ENCODE results near the gene ANO9.
"Not testable (repeated sequence)": the region's sequence is repeated elsewhere in the genome, so short reads cannot be mapped to it uniquely, and the experiment has no call there.

Gene ANO9

GRCh38 chr11:415640-416041, 26.2 kb downstream of the ANO9 start:
- H3K4me3 ChIP-seq (ENCODE audit: low read length): no peak overlapping the region
- no peak for TF ChIP-seq ZNF274 (IDR thresholded peaks at IDR 0.05; ENCODE audit: low read depth, low read length)

GRCh38 chr11:414318-414857, 27.4 kb downstream of the ANO9 start:
- peak overlapping the region; percentile 10; the same call in 1 of the 2 replicates for H3K4me3 ChIP-seq (ENCODE audit: low read length)
- no peak for TF ChIP-seq ZNF274 (IDR thresholded peaks at IDR 0.05; ENCODE audit: low read depth, low read length)

DNA sequence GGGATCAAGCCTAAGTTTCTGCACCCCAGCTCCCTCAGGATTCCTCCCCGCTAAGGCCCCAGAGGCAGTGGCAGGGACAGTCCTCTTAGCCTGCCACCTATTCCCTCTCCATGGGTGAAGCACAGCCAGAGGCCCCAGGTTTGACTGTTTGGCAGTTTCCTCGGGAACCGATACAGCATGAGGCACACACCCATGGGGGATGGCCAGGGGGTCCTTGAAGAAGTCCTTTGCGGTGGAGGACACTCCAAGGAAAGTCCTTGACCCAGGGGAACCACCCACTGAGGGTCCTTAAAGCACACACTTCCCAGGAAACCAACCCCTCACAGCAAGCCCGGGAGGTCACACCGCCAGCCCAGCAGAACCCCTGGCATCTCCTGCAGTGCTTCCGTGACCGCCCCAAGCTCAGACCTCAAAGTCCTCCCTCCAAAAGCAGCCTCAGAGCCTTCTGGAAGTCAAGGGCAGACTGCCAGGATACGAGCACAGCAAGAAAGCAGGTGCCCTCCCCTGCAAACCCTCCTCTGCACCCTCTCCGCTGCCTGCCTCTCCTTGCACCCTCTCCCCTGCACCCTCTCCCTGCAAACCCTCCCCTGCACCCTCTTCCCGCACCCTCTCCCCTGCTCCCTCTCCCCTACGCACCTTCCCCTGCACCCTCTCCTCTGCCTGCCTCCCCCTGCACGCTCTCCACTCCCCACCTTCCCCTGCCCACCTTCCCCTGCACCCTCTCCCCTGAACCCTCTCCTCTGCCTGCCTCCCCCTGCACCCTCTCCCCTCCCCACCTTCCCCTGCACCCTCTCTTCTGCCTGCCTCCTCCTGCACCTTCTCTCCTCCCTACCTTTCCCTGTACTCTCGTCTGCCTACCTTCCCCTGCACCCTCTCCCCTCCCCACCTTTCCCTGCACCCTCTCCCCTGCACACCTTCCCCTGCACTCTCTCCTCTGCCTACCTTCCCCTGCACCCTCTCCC, 28.4 kb downstream of the ANO9 start:
- no peak for TF ChIP-seq ZNF274 (IDR thresholded peaks at IDR 0.05; ENCODE audit: low read depth, low read length)
- H3K4me3 ChIP-seq (ENCODE audit: low read length): no peak overlapping the region

- TF ChIP-seq ZNF274 (IDR thresholded peaks at IDR 0.05; ENCODE audit: low read depth, low read length): no peak
- no peak overlapping the region for H3K4me3 ChIP-seq (ENCODE audit: low read length)
These were observed 29.1 kb downstream of the ANO9 start for GRCh38 chr11:412641-413119.

- not testable (repeated sequence) for H3K4me3 ChIP-seq (ENCODE audit: low read length)
These were observed 30.3 kb downstream of the ANO9 start for GRCh38 chr11:411520-411919.

GRCh38 chr11:410711-411110, 31.1 kb downstream of the ANO9 start:
- not testable (repeated sequence) for H3K4me3 ChIP-seq (ENCODE audit: low read length)

GRCh38 chr11:409600-410483, 32.0 kb downstream of the ANO9 start:
- no peak for TF ChIP-seq ZNF274 (IDR thresholded peaks at IDR 0.05; ENCODE audit: low read depth, low read length)
- no peak overlapping the region for H3K4me3 ChIP-seq (ENCODE audit: low read length)

DNA sequence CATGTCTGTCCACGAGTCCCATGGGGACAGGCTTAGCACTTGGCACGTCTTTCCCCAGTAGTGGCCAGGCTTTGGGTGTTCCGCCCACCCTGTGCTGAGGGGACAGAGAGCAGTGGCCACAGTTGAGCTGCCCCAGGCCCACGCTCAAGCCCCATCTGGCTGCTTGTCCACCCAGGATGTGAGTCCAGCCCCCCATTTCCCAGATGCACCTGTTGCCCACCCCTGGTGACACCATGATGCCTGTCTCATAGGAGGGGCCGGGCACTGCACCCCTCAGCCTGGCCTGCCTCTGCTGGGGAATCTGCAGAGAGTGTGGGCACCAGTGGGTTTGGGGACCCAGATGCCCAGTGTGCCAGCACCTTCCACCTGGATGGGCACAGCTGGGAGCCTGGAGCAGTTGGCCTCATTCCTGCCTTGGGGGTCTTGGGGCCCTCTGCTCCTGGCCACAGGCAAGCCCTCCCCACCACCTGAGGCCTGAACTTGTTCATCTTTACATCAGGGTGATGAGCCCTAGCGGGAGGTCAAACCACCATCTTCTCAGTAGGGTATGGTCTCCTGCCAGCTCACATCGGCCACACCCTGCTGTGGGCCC, 32.7 kb downstream of the ANO9 start:
- no peak for TF ChIP-seq ZNF274 (IDR thresholded peaks at IDR 0.05; ENCODE audit: low read depth, low read length)

DNA sequence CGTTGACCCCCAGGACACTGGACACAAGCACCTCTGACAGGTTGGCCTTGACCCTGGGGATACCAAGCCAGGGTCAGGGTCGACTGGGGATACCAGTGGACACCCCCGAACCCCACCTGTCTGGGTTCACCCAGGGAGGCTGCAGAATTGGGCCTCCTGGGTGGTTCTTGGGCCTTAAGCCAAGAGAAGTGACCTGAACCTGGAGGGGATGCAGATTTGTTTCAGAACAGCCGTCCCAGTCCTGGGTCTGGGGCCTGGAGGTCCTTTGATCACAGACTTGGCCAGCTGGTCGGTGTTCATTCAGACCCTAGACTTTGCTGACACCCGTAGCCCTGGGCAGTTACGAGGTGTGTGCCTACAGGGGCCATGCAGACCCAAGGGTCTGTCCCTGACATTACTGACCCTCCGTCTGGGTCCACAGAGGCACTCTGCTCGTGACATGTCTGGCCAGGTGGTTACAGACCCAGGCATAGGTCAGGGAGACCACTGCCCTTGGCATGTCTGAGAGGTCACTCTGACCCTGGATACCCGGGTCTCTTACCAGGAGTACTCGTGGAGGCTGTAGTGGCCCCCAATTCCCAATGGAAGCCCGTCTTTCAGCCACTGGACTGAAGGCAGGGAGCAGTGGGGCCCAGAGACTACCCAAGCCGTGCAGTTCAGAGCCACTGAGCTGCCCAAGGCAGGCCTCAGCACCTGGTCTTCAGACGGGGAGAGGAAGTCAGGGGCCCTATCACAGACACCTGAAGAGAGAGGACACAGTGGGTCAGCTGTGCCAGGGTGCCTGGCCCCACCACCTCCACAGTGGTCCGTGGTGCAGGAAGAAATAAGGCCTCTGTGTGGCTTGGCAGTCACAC, 33.4 kb downstream of the ANO9 start:
- no peak overlapping the region for H3K4me3 ChIP-seq (ENCODE audit: low read length)
- no peak for TF ChIP-seq ZNF274 (IDR thresholded peaks at IDR 0.05; ENCODE audit: low read depth, low read length)

More for the DNA sequence above, 32.7 kb downstream of the ANO9 start:
- no peak overlapping the region for H3K4me3 ChIP-seq (ENCODE audit: low read length)

DNA sequence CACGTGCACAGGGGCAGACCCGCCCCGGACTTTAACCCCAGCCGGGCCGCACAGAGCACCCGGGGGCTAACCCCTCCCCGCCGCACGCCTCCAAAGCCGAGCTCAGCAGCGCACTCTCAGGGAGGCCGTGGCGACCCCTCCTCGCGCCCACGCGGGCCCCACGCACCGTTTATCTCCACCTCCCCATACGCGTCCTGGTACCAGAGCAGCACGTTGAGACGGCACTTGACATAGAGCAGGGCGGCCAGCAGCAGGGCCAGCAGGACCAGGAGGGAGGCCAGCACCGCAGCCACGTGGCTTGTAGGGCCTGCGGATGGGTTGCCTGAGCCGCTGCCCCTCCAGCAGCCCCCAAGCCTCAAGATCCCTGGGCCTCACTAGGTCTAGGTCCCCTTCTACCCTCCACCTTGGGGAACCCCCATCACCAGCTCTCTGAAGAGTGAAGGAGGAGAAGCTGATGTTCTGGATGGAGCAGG, 34.1 kb downstream of the ANO9 start:
- TF ChIP-seq ZNF274 (IDR thresholded peaks at IDR 0.05; ENCODE audit: low read depth, low read length): no peak
- H3K4me3 ChIP-seq (ENCODE audit: low read length): no peak overlapping the region

- TF ChIP-seq ZNF274 (IDR thresholded peaks at IDR 0.05; ENCODE audit: low read depth, low read length): no peak
These were observed 34.8 kb downstream of the ANO9 start for GRCh38 chr11:406796-407650.

More at GRCh38 chr11:406796-407650, 34.8 kb downstream of the ANO9 start:
- H3K4me3 ChIP-seq (ENCODE audit: low read length): peak overlapping the region; percentile 47; the same call in 1 of the 2 replicates

Measured in GM08714 (cell line).